ENCODE measurements around the gene C11orf86.

DNA sequence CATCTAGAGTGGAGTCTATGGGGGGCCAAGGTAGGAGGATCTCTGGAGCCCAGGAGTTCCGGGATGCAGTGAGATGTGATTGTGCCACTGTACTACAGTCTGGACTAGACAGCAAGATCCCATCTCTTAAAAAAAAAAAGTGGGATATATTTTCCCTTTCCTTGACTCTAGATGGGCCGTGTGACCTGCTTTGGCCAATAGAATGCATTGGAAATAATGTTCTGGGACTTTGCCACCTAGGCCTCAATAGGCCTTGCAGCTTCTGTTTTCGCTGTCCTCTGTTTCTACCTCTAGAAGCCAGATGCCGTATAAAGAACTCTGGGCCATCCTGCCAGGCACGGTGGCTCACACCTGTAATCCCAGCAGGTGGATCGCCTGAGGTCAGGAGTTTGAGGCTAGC lies 3.6 kb downstream of the C11orf86 start:
- TF ChIP-seq POLR2AphosphoS5 (IDR thresholded peaks at IDR 0.05; ENCODE audit: low read depth, low read length): no peak
- TF ChIP-seq, protein P1, sequence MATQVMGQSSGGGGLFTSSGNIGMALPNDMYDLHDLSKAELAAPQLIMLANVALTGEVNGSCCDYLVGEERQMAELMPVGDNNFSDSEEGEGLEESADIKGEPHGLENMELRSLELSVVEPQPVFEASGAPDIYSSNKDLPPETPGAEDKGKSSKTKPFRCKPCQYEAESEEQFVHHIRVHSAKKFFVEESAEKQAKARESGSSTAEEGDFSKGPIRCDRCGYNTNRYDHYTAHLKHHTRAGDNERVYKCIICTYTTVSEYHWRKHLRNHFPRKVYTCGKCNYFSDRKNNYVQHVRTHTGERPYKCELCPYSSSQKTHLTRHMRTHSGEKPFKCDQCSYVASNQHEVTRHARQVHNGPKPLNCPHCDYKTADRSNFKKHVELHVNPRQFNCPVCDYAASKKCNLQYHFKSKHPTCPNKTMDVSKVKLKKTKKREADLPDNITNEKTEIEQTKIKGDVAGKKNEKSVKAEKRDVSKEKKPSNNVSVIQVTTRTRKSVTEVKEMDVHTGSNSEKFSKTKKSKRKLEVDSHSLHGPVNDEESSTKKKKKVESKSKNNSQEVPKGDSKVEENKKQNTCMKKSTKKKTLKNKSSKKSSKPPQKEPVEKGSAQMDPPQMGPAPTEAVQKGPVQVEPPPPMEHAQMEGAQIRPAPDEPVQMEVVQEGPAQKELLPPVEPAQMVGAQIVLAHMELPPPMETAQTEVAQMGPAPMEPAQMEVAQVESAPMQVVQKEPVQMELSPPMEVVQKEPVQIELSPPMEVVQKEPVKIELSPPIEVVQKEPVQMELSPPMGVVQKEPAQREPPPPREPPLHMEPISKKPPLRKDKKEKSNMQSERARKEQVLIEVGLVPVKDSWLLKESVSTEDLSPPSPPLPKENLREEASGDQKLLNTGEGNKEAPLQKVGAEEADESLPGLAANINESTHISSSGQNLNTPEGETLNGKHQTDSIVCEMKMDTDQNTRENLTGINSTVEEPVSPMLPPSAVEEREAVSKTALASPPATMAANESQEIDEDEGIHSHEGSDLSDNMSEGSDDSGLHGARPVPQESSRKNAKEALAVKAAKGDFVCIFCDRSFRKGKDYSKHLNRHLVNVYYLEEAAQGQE (IDR thresholded peaks at IDR 0.05; ENCODE audit: insufficient read depth in 1 of 2, low read depth in 2 of 2, low read length in 2 of 2): no peak
